Aorta (tissue), 5 donors: ENCODE measurements around the gene DMGDH. TPM values are rescaled to one million over a fixed set of nuclear protein-coding genes. Genes with fewer than 3 reads are reported as not detected.
"Not testable (repeated sequence)": the region's sequence is repeated elsewhere in the genome, so short reads cannot be mapped to it uniquely, and the experiment has no call there.

Experiments used
- ATAC-seq: fragments of 200-7000 bp; cut with Tn5 transposase; one replicate; pipeline ENCODE4 v1.9.1; 2022; ENCODE audit warnings: moderate library complexity; ENCODE audit not compliant: low FRiP score
- DNase-seq, 2 donors: peaks; one replicate each; pipeline ENCODE4 v3.0.0-alpha.2; 2020
- H3K27ac ChIP-seq, 2 donors: one replicate each; pipeline ENCODE4 v1.5.1; 2013; ENCODE audit warnings: low read length in 2 of 2, mild to moderate bottlenecking in 2 of 2, moderate library complexity in 2 of 2, control low read depth in 1 of 2, inconsistent platforms in 1 of 2, low read depth in 1 of 2
- H3K27me3 ChIP-seq, 2 donors: one replicate each; pipeline ENCODE4 v1.6.1; 2013; ENCODE audit warnings: control low read depth in 1 of 2, low read length in 1 of 2, mild to moderate bottlenecking in 1 of 2, moderate library complexity in 1 of 2; ENCODE audit not compliant: insufficient read depth in 2 of 2, control insufficient read depth in 1 of 2
- H3K36me3 ChIP-seq, 2 donors: one replicate each; pipeline ENCODE4 v1.6.1; 2013; ENCODE audit warnings: control low read depth in 1 of 2, low read length in 1 of 2, mild to moderate bottlenecking in 1 of 2; ENCODE audit not compliant: insufficient read depth in 2 of 2, control insufficient read depth in 1 of 2
- H3K4me1 ChIP-seq, 2 donors: one replicate each; pipeline ENCODE4 v1.6.1; 2013; ENCODE audit warnings: low read length in 2 of 2, control low read depth in 1 of 2, mild to moderate bottlenecking in 1 of 2, moderate library complexity in 1 of 2; ENCODE audit not compliant: insufficient read depth in 2 of 2, control insufficient read depth in 1 of 2
- H3K4me3 ChIP-seq, 2 donors: one replicate each; pipeline ENCODE4 v1.5.1; 2013; ENCODE audit warnings: low read length in 2 of 2, control low read depth in 1 of 2, mild to moderate bottlenecking in 1 of 2
- H3K9me3 ChIP-seq: one replicate; pipeline ENCODE4 v1.6.1; 2013; ENCODE audit warnings: mild to moderate bottlenecking, low read length; ENCODE audit not compliant: control insufficient read depth
- whole genome bisulfite sequencing, 2 donors: extraction: QIAGEN DNeasy Blood & Tissue Kit; methylation state at CpG; one replicate each; pipeline ENCODE4 v1.1.7; 2013; 5-methylcytosine and 5-hydroxymethylcytosine counted together
- intact Hi-C, 2 donors: fragments of 100-400 bp; cut with DNase I; formaldehyde crosslinking; loops; one replicate each; pipeline versions ENCODE4 v1.14.2 to v1.15.0; 2022
- polyA plus RNA-seq, 2 donors: library from polyadenylated mRNA; stranded (reverse); fragments of 200-250 nt; gene quantifications; one replicate each; pipeline ENCODE4 v1.2.3, GENCODE V29; 2013
- total RNA-seq, 2 donors: library from RNA; stranded (reverse); fragmentation: NEBNext Ultra II Directional; extraction: Animal tissue kit (Norgen Biotek cat#: 25700); gene quantifications; one replicate each; pipeline ENCODE4 v1.2.1, GENCODE V29; 2021
- donor health status: healthy with polysubstance abuse.
- donor health status: Bipolar disorder and iron deficiency.
- donor health status: DM: no; HTN: no; CAD: no.
- donor health status: DM: no; HTN: no; CAD: no.
- donor health status: DM: yes; HTN: yes; CAD: no.

DMGDH gene
- total and polyA plus RNA-seq, 4 donors: 0.64 to 5.2 (median 3.2) TPM

DNA sequence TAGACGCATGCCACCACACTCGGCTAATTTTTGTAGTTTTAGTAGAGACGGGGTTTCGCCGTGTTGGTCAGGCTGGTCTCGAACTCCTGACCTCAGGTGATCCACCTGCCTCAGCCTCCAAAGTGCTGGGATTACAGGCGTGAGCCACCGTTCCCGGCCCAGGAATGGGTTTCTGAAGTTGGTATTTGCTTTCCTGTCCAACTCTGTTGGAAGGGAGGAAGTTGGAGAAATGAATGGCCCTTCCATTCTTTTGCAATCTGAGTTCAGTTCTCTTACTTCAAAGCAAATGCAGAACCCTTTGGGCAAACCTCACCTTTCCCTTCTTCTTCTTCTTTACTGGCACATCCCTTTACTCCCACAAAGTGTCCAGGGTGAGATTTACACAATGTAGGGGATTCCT is 86.3 kb downstream of the DMGDH start:
- DNase-seq, ATAC-seq, H3K36me3 ChIP-seq, H3K4me3 ChIP-seq, H3K27me3 ChIP-seq, H3K4me1 ChIP-seq, H3K9me3 ChIP-seq: not testable (repeated sequence)
- intact Hi-C loops: loop anchor here in 1 of 2 donors (10.0 kb wide), 1 partner anchor 338 kb away; the partner anchor contains the start of gene LHFPL2
- H3K27ac ChIP-seq: peak overlapping the region in 1 of 2 donors; percentile 32
- 94 to 96% methylated on average over 9 of the region's 9 CpGs for WGBS, 2 donors

- ATAC-seq: no peak
- Histone ChIP-seq H3K4me3 (no peak overlapping the region), H3K4me1 (peaks cover 0 to 3% of the 10 kb centered on the region in 2 donors), H3K27ac (no peak overlapping the region), H3K36me3 (no peaks in the 10 kb centered on the region), H3K9me3 (no peaks in the 10 kb centered on the region), H3K27me3 (no peaks in the 10 kb centered on the region)
- no peak for DNase-seq
- intact Hi-C loops: loop anchor here (10.0 kb wide), 2 partner anchors 335 to 675 kb away; partner anchors contain the start of gene LHFPL2 (in 1 of the 2)
Observed at GRCh38 chr5:78979909-78980308, 89.6 kb downstream of the DMGDH start.

- Histone ChIP-seq H3K27me3 (no peaks in the 10 kb centered on the region), H3K9me3 (no peaks in the 10 kb centered on the region), H3K4me1 (peaks cover 0 to 3% of the 10 kb centered on the region in 2 donors), H3K36me3 (no peaks in the 10 kb centered on the region), H3K4me3 (no peak overlapping the region), H3K27ac (no peak overlapping the region)
- DNase-seq (no peak), ATAC-seq (no peak)
- 84 to 88% methylated on average over 7 of the region's 7 CpGs for WGBS, 2 donors
- intact Hi-C loops: loop anchor here in 1 of 2 donors (10.0 kb wide), 1 partner anchor 674 kb away; no protein-coding TSS in a partner anchor
Observed at GRCh38 chr5:78979117-78979742, 90.2 kb downstream of the DMGDH start.

DNA sequence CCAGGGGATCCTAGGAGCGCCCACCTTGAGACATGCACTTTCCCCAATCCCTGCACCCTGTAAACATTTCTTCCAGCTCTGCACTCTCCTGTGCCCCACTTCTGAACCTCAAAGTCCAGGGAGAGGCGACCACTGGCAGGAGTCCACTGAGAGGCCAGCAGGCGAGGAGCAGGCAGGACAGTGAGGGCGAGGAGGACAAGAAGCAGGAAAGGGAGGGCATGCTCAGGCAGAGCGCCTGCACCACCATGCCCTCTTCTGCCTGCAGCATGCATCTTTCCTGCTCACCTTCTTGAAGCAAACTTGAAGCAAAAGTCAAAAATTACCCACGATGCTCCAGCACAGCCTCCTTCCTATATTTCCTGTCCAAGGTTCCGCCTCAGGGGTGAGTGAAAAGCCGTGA is 94.4 kb downstream of the DMGDH start:
- Histone ChIP-seq H3K36me3 (no peaks in the 10 kb centered on the region), H3K27me3 (no peaks in the 10 kb centered on the region), H3K9me3 (no peaks in the 10 kb centered on the region), H3K27ac (no peak overlapping the region), H3K4me3 (no peak overlapping the region), H3K4me1 (peaks cover 0 to 1% of the 10 kb centered on the region in 2 donors)
- 97 to 98% methylated on average over 8 of the region's 8 CpGs for WGBS, 2 donors
- intact Hi-C loops: loop anchor here in 1 of 2 donors (10.0 kb wide), 1 partner anchor 670 kb away; no protein-coding TSS in a partner anchor
- DNase-seq (no peak), ATAC-seq (no peak)

DNA sequence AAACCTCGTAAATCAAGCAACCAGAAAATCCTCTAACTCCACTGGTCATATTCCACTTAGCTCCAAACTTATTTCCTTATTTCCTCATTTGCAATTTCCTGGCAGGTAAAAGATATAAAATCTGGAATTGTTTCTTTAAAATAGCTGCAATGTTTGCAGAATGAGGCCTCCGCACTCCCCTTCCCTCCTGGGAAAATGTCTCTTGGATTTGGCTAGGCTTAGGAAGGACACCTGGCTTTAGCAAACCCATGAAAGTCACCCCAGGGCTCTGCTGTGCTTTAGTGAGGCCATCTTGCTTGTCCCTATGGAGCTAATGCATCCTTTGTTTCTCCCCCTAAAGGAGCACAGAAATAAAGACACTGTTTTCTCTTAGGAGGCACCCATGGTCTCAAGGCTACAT is 94.9 kb downstream of the DMGDH start:
- Histone ChIP-seq H3K4me1 (peaks cover 0 to 1% of the 10 kb centered on the region in 2 donors), H3K27me3 (no peaks in the 10 kb centered on the region), H3K9me3 (no peaks in the 10 kb centered on the region), H3K27ac (no peak overlapping the region), H3K4me3 (no peak overlapping the region), H3K36me3 (no peaks in the 10 kb centered on the region)
- ATAC-seq: no peak
- 92 to 94% methylated on average over 2 of the region's 2 CpGs for WGBS, 2 donors
- intact Hi-C loops: loop anchor here in 1 of 2 donors (10.0 kb wide), 1 partner anchor 670 kb away; no protein-coding TSS in a partner anchor
- no peak for DNase-seq

- peaks cover 0 to 1% of the 10 kb centered on the region in 2 donors for H3K4me1 ChIP-seq
- H3K4me3 ChIP-seq: no peak overlapping the region
- no peaks in the 10 kb centered on the region for H3K27me3 ChIP-seq
- no peaks in the 10 kb centered on the region for H3K9me3 ChIP-seq
- intact Hi-C loops: loop anchor here in 1 of 2 donors (10.0 kb wide), 1 partner anchor 669 kb away; no protein-coding TSS in a partner anchor
- no peak for DNase-seq
- no peak overlapping the region for H3K27ac ChIP-seq
- ATAC-seq: no peak
- no peaks in the 10 kb centered on the region for H3K36me3 ChIP-seq
- WGBS, 2 donors: 82% methylated on average over 5 of the region's 5 CpGs
Observed at GRCh38 chr5:78974011-78974410, 95.5 kb downstream of the DMGDH start.

- no peaks in the 10 kb centered on the region for H3K27me3 ChIP-seq
- intact Hi-C loops: loop anchor here in 1 of 2 donors (10.0 kb wide), 1 partner anchor 668 kb away; no protein-coding TSS in a partner anchor
- H3K27ac ChIP-seq: no peak overlapping the region
- DNase-seq (peak in 1 of 2 donors; percentile 50), ATAC-seq (no peak)
- no peaks in the 10 kb centered on the region for H3K9me3 ChIP-seq
- WGBS, 2 donors: 52% methylated on average over 7 of the region's 7 CpGs
- no peaks in the 10 kb centered on the region for H3K36me3 ChIP-seq
- no peak overlapping the region for H3K4me3 ChIP-seq
- peaks cover 0 to 1% of the 10 kb centered on the region in 2 donors for H3K4me1 ChIP-seq
Observed at GRCh38 chr5:78972654-78973428, 96.6 kb downstream of the DMGDH start.

DNA sequence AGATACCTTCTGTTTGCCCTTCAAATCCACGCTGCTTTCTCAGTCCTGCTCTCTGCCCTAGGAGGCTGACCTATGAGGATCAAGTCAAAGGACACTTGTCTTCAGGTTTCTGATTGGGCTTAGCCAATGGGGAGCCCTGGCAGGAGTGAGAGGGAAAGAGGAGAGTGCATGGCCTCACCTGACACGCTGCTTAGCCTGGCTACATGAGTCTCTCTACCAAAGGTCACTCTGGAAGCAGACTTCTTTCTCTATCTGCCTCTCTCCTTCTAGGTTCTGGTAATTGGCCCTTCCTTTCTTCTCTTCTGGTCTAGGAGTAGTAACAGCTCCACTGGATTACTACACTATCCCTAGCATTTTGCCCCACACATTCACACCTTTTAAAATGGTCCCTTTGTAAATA is 97.5 kb downstream of the DMGDH start:
- 74 to 77% methylated on average over 2 of the region's 2 CpGs for WGBS, 2 donors
- Histone ChIP-seq H3K27me3 (no peaks in the 10 kb centered on the region), H3K36me3 (no peaks in the 10 kb centered on the region), H3K9me3 (no peaks in the 10 kb centered on the region), H3K27ac (no peak overlapping the region), H3K4me1 (peaks cover 0 to 1% of the 10 kb centered on the region in 2 donors), H3K4me3 (no peak overlapping the region)
- intact Hi-C loops: loop anchor here in 1 of 2 donors (10.0 kb wide), 1 partner anchor 667 kb away; no protein-coding TSS in a partner anchor
- no peak for DNase-seq
- ATAC-seq: no peak
